Psoas muscle (tissue), 8 donors: ENCODE results near the gene PDE11A. TPM values are rescaled to one million over a fixed set of nuclear protein-coding genes. Genes with fewer than 3 reads are reported as not detected.

Experiments used
- ATAC-seq, 4 donors: fragments of 200-7000 bp; cut with Tn5 transposase; one replicate each; pipeline ENCODE4 v1.9.1; 2020; ENCODE audit warnings: moderate library complexity in 3 of 4, mild to moderate bottlenecking in 2 of 4
- DNase-seq, 2 donors: peaks; one replicate each; pipeline ENCODE4 v3.0.0-alpha.2; 2020
- H3K27ac ChIP-seq: fragments of 200-600 bp; one replicate; pipeline ENCODE4 v1.8.0; 2022
- H3K27me3 ChIP-seq, 3 donors: fragments of 200-600 bp in 1 of 3; one replicate each; pipeline versions ENCODE4 v1.6.1 to v1.8.0; 2013 to 2022; ENCODE audit warnings: low read length in 2 of 3, mild to moderate bottlenecking in 2 of 3, moderate library complexity in 1 of 3; ENCODE audit not compliant: insufficient read depth in 3 of 3
- H3K36me3 ChIP-seq, 2 donors: fragments of 200-600 bp in 1 of 2; one replicate each; pipeline versions ENCODE4 v1.6.1 to v1.8.0; 2013 to 2022; ENCODE audit warnings: low read depth in 1 of 2, mild to moderate bottlenecking in 1 of 2, moderate library complexity in 1 of 2; ENCODE audit not compliant: insufficient read depth in 1 of 2
- H3K4me1 ChIP-seq: fragments of 200-600 bp; one replicate; pipeline ENCODE4 v1.8.0; 2022
- H3K4me3 ChIP-seq: fragments of 200-600 bp; one replicate; pipeline ENCODE4 v1.8.0; 2022; ENCODE audit warnings: mild to moderate bottlenecking
- H3K9me3 ChIP-seq: fragments of 200-600 bp; one replicate; pipeline ENCODE4 v1.8.0; 2022
- CTCF ChIP-seq: fragments of 200-600 bp; IDR thresholded peaks from one replicate; pipeline ENCODE4 v1.8.0; 2022; ENCODE audit warnings: antibody characterized with exemption
- WGBS, 3 donors: extraction: QIAGEN DNeasy Blood & Tissue Kit; methylation state at CpG; one replicate each; pipeline versions ENCODE4 v1.1.6 to v1.1.7; 2013; 5-methylcytosine and 5-hydroxymethylcytosine counted together
- intact Hi-C, 2 donors: fragments of 100-400 bp; cut with DNase I; formaldehyde crosslinking; loops; one replicate each; pipeline versions ENCODE4 v1.11.0 to v1.14.2; 2022
- polyA plus RNA-seq, 3 donors: library from polyadenylated mRNA; stranded (reverse); fragments of 200-250 nt; gene quantifications; one replicate each; pipeline ENCODE4 v1.2.3, GENCODE V29; 2013
- total RNA-seq, 4 donors: library from RNA; stranded (reverse); fragmentation: NEBNext Ultra II Directional in 2 of 4; extraction: Animal tissue kit (Norgen Biotek cat#: 25700) in 2 of 4; gene quantifications; one replicate each; pipeline versions ENCODE4 v1.2.1 to v1.2.4, GENCODE V29; 2021 to 2023
- donor health status: healthy with polysubstance abuse.
- donor health status: DM: no; HTN: no; CAD: no; lungs with moderate emphysema.
- donor health status: Bipolar disorder and iron deficiency.
- donor health status: healthy.
- donor health status: DM: yes; HTN: yes; CAD: no.
- donor health status: DM: no; HTN: no; CAD: no.
- donor health status: DM: no; HTN: no; CAD: no.
- donor health status: DM: yes; HTN: yes; CAD: no.

PDE11A gene
- total and polyA plus RNA-seq, 7 donors: 0.35 to 39.7 (median 2.3) TPM

GRCh38 chr2:177783091-177783490 lies 289.5 kb downstream of the PDE11A start:
- no peak overlapping the region for H3K4me3 ChIP-seq
- peaks cover 17% of the 10 kb centered on the region for H3K4me1 ChIP-seq
- no peak overlapping the region for H3K27ac ChIP-seq
- no peak for ATAC-seq
- H3K36me3 ChIP-seq: no peaks in the 10 kb centered on the region
- DNase-seq: no peak
- intact Hi-C loops: no loop called here
- H3K9me3 ChIP-seq: no peaks in the 10 kb centered on the region
- TF ChIP-seq CTCF: no peak
- no peaks in the 10 kb centered on the region for H3K27me3 ChIP-seq

- no peak overlapping the region for H3K4me3 ChIP-seq
- intact Hi-C loops: no loop called here
- H3K27ac ChIP-seq: no peak overlapping the region
- TF ChIP-seq CTCF: no peak
- H3K4me1 ChIP-seq: peaks cover 17% of the 10 kb centered on the region
- no peaks in the 10 kb centered on the region for H3K9me3 ChIP-seq
- no peak for DNase-seq
- H3K36me3 ChIP-seq: no peaks in the 10 kb centered on the region
- no peaks in the 10 kb centered on the region for H3K27me3 ChIP-seq
- no peak for ATAC-seq
Observed at GRCh38 chr2:177782613-177783012, 290.0 kb downstream of the PDE11A start.

- Histone ChIP-seq H3K4me3 (no peak overlapping the region), H3K4me1 (peaks cover 1% of the 10 kb centered on the region), H3K27me3 (no peaks in the 10 kb centered on the region), H3K9me3 (no peaks in the 10 kb centered on the region), H3K27ac (no peak overlapping the region), H3K36me3 (no peaks in the 10 kb centered on the region)
- TF ChIP-seq CTCF: no peak
- intact Hi-C loops: no loop called here
- WGBS, 3 donors: 85 to 90% (median 87%) methylated on average over 5 of the region's 5 CpGs
- ATAC-seq (no peak), DNase-seq (no peak)
Observed at GRCh38 chr2:177778472-177778871, 294.1 kb downstream of the PDE11A start.

GRCh38 chr2:177772529-177772928 lies 300.0 kb downstream of the PDE11A start:
- no peak for ATAC-seq
- Histone ChIP-seq H3K36me3 (no peaks in the 10 kb centered on the region), H3K4me1 (no peaks in the 10 kb centered on the region), H3K27ac (no peak overlapping the region), H3K9me3 (no peaks in the 10 kb centered on the region), H3K4me3 (no peak overlapping the region), H3K27me3 (no peaks in the 10 kb centered on the region)
- no peak for DNase-seq
- peak; percentile 50 for TF ChIP-seq CTCF
- intact Hi-C loops: no loop called here

GRCh38 chr2:177771191-177771590 lies 301.4 kb downstream of the PDE11A start:
- no peak for DNase-seq
- Histone ChIP-seq H3K36me3 (no peaks in the 10 kb centered on the region), H3K9me3 (no peaks in the 10 kb centered on the region), H3K4me1 (no peaks in the 10 kb centered on the region), H3K27ac (no peak overlapping the region), H3K4me3 (no peak overlapping the region), H3K27me3 (no peaks in the 10 kb centered on the region)
- TF ChIP-seq CTCF: no peak
- ATAC-seq: no peak
- 93 to 96% (median 94%) methylated on average over 3 of the region's 3 CpGs for WGBS, 3 donors
- intact Hi-C loops: no loop called here
